K562 (cell line): Measurements from ENCODE around the gene AGPAT3. TPM values are rescaled to one million over a fixed set of nuclear protein-coding genes. Genes with fewer than 3 reads are reported as not detected.

Experiments used
- ATAC-seq: fragments of 200-7000 bp; cut with Tn5 transposase; 3 replicates; pipeline ENCODE4 v1.9.1; 2020; ENCODE audit warnings: moderate library complexity
- BruUV-seq: library from RNA; stranded (reverse); fragments of 400-500 nt; replicated peaks from 2 replicates; lab custom pipeline; 2021; lab: Mats Ljungman, UMichigan
- CTCF ChIA-PET: fragments of 300-600 bp; formaldehyde crosslinking; extraction: SDS; loops from one replicate; lab custom pipeline; 2021; ENCODE audit warnings: low intra/inter-chr PET ratio; lab: Yijun Ruan, JAX
- POLR2A ChIA-PET: fragments of 300-600, 350-650 bp; sonication (Branson Sonifier 250); formaldehyde crosslinking; extraction: SDS; loops from one replicate; lab custom pipeline; 2021; ENCODE audit warnings: antibody characterized with exemption, inconsistent platforms; lab: Yijun Ruan, JAX
- DNase-seq, 4 experiments: peaks; one replicate each; pipeline versions ENCODE4 v3.0.0 to v3.0.0-alpha.2; 2011 to 2018; ENCODE audit warnings: low spot score in 3 of 4, mixed read lengths in 3 of 4; ENCODE audit errors: extremely low read depth in 1 of 4
- FAIRE-seq: peaks from 2 replicates; lab custom pipeline; 2011; peaks lifted over from hg19 to GRCh38; lab: Jason Lieb, UNC
- H2AFZ ChIP-seq: 2 replicates; pipeline ENCODE4 v1.6.0; 2011; ENCODE audit warnings: low read depth, low read length, control low read depth, inconsistent platforms
- H3K27ac ChIP-seq: fragments of 200-600 bp; 3 replicates; pipeline ENCODE4 v1.8.0; 2011; ENCODE audit warnings: low read depth, mild to moderate bottlenecking, control low read depth, inconsistent platforms, low read length, moderate library complexity, mixed read lengths; ENCODE audit errors: extremely low read depth
- H3K27me3 ChIP-seq, 2 experiments: fragments of 300-600 bp in 1 of 2; 2 replicates in 1 of 2; 3 replicates in 1 of 2; pipeline versions ENCODE4 v1.6.0 to v1.8.0; 2011; ENCODE audit warnings: inconsistent platforms in 2 of 2, low read length in 2 of 2, mild to moderate bottlenecking in 1 of 2, mixed read lengths in 1 of 2, moderate library complexity in 1 of 2; ENCODE audit not compliant: control insufficient read depth in 2 of 2, insufficient read depth in 2 of 2
- H3K36me3 ChIP-seq: fragments of 300-600 bp; 3 replicates; pipeline ENCODE4 v1.8.0; 2011; ENCODE audit warnings: mild to moderate bottlenecking, low read length, inconsistent platforms; ENCODE audit not compliant: control insufficient read depth, insufficient read depth
- H3K4me1 ChIP-seq, 2 experiments: fragments of 200-600 bp in 1 of 2; replicated peaks in 1 of 2; 2 replicates in 1 of 2; 3 replicates in 1 of 2; pipeline versions ENCODE4 v1.5.1 to v1.8.0; 2011; ENCODE audit warnings: inconsistent platforms in 2 of 2, low read length in 2 of 2, mild to moderate bottlenecking in 1 of 2, mixed read lengths in 1 of 2, moderate library complexity in 1 of 2; ENCODE audit not compliant: control insufficient read depth in 2 of 2, insufficient read depth in 2 of 2
- H3K4me2 ChIP-seq: 2 replicates; pipeline ENCODE4 v1.6.1; 2011; ENCODE audit warnings: low read length, control low read depth, inconsistent platforms, mixed read lengths; ENCODE audit not compliant: insufficient read depth
- H3K4me3 ChIP-seq: fragments of 200-600 bp; sonication (generic), shearing (Covaris generic); 2 replicates; pipeline ENCODE4 v1.5.1; 2016; ENCODE audit warnings: control low read depth, inconsistent platforms
- H3K79me2 ChIP-seq: fragments of 200-600 bp; 3 replicates; pipeline ENCODE4 v1.8.0; 2011; ENCODE audit warnings: low read length, inconsistent platforms; ENCODE audit not compliant: control insufficient read depth, insufficient read depth
- H3K9ac ChIP-seq, 2 experiments: 2 replicates each; pipeline versions ENCODE4 v1.6.0 to v1.6.1; 2011; ENCODE audit warnings: low read depth in 2 of 2, low read length in 2 of 2, control low read depth in 1 of 2, inconsistent platforms in 1 of 2, mild to moderate bottlenecking in 1 of 2, mixed read lengths in 1 of 2; ENCODE audit not compliant: insufficient read depth in 1 of 2
- H3K9me1 ChIP-seq: one replicate; pipeline ENCODE4 v1.6.0; 2011; ENCODE audit warnings: inconsistent platforms, mild to moderate bottlenecking, low read length, moderate library complexity; ENCODE audit not compliant: control insufficient read depth, insufficient read depth
- H3K9me3 ChIP-seq: replicated peaks from 2 replicates; pipeline ENCODE4 v1.5.1; 2011; ENCODE audit warnings: low read depth, low read length, inconsistent platforms; ENCODE audit not compliant: control insufficient read depth, insufficient read depth
- H4K20me1 ChIP-seq: replicated peaks from 2 replicates; pipeline ENCODE4 v1.6.1; 2011; ENCODE audit warnings: low read length, inconsistent platforms, mixed read lengths; ENCODE audit not compliant: control insufficient read depth, insufficient read depth
- RBBP5 ChIP-seq: fragments of 200-600 bp; sonication (generic); IDR thresholded peaks from 2 replicates; pipeline ENCODE4 v1.6.1; 2012; ENCODE audit warnings: borderline replicate concordance, mild to moderate bottlenecking, low read length, control low read depth, inconsistent platforms; ENCODE audit not compliant: insufficient read depth, poor library complexity, severe bottlenecking
- SPI1 ChIP-seq: IDR thresholded peaks from 2 replicates; pipeline ENCODE4 v1.6.1; 2011; ENCODE audit warnings: low read depth, low read length, control low read depth, borderline replicate concordance
- WGBS: fragments of 100-300 bp; shearing (Covaris generic); methylation state at CpG from one replicate; pipeline ENCODE4 v1.1.6; 2016; ENCODE audit warnings: low coverage, mixed read lengths; ENCODE audit not compliant: insufficient coverage; ENCODE audit errors: missing lambda C conversion rate; 5-methylcytosine and 5-hydroxymethylcytosine counted together
- in situ Hi-C: fragments of 300-500 bp; cut with MboI; formaldehyde crosslinking; loops from 4 replicates; pipeline ENCODE4 v1.15.0; 2018; ENCODE audit warnings: inconsistent platforms, mixed read lengths
- intact Hi-C: fragments of 100-400 bp; cut with micrococcal nuclease; formaldehyde crosslinking; loops from 2 replicates; pipeline ENCODE4 v1.14.2; 2022
- polyA plus RNA-seq, 8 experiments: library from polyadenylated mRNA; depleted of rRNA in 4 of 8; stranded (reverse) in 5 of 8; unstranded in 3 of 8; fragments of >200 nt; fragmentation: Nextera tagmentation in 2 of 8; fragmentation: Illumina TruSeq in 1 of 8; extraction: Ambion mirVana in 2 of 8; extraction: Trizol in 1 of 8; gene quantifications; 2 replicates each; pipeline versions ENCODE4 v1.2.1 to v1.2.3, GENCODE V29; 2011 to 2014; ENCODE audit warnings: inconsistent platforms in 1 of 8, missing spikeins in 1 of 8
- total RNA-seq, 7 experiments: library from RNA; depleted of rRNA in 6 of 7; stranded (reverse); fragments of >200 nt in 6 of 7; fragmentation: Illumina TruSeq in 2 of 7; extraction: Trizol in 2 of 7; gene quantifications; 2 replicates each; pipeline versions ENCODE4 v1.2.1 to v1.2.3, GENCODE V29; 2011 to 2021; ENCODE audit warnings: low replicate concordance in 1 of 7
- TF ChIP-seq, protein P1 (sequence below): fragments of 250-450 bp; sonication (Bioruptor Pico); IDR thresholded peaks from 2 replicates; pipeline ENCODE4 v1.8.0; 2022; ENCODE audit warnings: moderate library complexity, mild to moderate bottlenecking, inconsistent platforms
- TF ChIP-seq, protein P2 (sequence below): fragments of 450-650 bp; IDR thresholded peaks from 2 replicates; pipeline ENCODE4 v1.7.1; 2018; ENCODE audit warnings: mild to moderate bottlenecking, low read depth; ENCODE audit not compliant: partially characterized antibody

AGPAT3 gene
- total and polyA plus RNA-seq, 9 of the 15 experiments (the other 6 are each of a cell fraction or from before 2014, with no cell fraction given): 1.5 to 88.4 (median 35.7) TPM

DNA sequence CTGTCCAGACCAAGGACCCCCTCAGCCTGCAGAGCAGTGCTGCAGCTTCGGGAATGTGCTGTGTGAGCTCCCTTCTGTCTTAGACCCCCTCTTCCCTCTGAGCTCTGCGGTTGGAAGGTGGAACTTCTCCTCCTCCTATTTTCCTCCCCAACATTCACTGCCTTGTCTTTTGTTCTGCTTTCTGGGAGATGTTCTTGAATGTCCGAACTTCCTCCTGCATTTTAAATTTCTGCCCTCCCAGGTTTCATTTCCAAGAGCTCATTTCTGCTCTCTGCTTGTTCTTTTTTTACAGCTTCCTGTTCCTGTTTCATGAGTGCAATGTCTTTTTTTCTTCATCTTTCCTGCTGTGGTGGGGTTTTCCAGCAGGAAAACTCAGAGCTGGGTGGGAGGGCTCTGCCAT lies 46.3 kb upstream of the AGPAT3 start:
- DNase-seq (no peak), FAIRE-seq (no peak), ATAC-seq (no peak)
- H3K9me1 ChIP-seq: no peaks in the 10 kb centered on the region
- 38% methylated on average over 3 of the region's 3 CpGs for WGBS
- H3K36me3 ChIP-seq: no peaks in the 10 kb centered on the region
- TF ChIP-seq RBBP5 (peak; percentile 47), SPI1 (peak; percentile 47; the same call in 1 of the 2 replicates)
- TF ChIP-seq, protein P1, sequence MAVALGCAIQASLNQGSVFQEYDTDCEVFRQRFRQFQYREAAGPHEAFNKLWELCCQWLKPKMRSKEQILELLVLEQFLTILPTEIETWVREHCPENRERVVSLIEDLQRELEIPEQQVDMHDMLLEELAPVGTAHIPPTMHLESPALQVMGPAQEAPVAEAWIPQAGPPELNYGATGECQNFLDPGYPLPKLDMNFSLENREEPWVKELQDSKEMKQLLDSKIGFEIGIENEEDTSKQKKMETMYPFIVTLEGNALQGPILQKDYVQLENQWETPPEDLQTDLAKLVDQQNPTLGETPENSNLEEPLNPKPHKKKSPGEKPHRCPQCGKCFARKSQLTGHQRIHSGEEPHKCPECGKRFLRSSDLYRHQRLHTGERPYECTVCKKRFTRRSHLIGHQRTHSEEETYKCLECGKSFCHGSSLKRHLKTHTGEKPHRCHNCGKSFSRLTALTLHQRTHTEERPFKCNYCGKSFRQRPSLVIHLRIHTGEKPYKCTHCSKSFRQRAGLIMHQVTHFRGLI (CRISPR knock-in tag): no peak
- TF ChIP-seq, protein P2, sequence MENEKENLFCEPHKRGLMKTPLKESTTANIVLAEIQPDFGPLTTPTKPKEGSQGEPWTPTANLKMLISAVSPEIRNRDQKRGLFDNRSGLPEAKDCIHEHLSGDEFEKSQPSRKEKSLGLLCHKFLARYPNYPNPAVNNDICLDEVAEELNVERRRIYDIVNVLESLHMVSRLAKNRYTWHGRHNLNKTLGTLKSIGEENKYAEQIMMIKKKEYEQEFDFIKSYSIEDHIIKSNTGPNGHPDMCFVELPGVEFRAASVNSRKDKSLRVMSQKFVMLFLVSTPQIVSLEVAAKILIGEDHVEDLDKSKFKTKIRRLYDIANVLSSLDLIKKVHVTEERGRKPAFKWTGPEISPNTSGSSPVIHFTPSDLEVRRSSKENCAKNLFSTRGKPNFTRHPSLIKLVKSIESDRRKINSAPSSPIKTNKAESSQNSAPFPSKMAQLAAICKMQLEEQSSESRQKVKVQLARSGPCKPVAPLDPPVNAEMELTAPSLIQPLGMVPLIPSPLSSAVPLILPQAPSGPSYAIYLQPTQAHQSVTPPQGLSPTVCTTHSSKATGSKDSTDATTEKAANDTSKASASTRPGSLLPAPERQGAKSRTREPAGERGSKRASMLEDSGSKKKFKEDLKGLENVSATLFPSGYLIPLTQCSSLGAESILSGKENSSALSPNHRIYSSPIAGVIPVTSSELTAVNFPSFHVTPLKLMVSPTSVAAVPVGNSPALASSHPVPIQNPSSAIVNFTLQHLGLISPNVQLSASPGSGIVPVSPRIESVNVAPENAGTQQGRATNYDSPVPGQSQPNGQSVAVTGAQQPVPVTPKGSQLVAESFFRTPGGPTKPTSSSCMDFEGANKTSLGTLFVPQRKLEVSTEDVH: no peak
- peaks cover 12 to 65% of the 10 kb centered on the region in 2 experiments; a peak in 4 of 5 replicates for H3K4me1 ChIP-seq
- BruUV-seq: no TSS peak
- CTCF ChIA-PET: no interaction called here
- H4K20me1 ChIP-seq: 0 out of 2 replicates have a peak, but pooled peaks cover 4% of the 10 kb centered on the region
- POLR2A ChIA-PET: interaction anchor here (0.8 to 2.0 kb wide), 6 partner anchors 8 to 115 kb away, joined by 3 to 9 read pairs (median 4); no protein-coding TSS in a partner anchor
- H3K9ac ChIP-seq: peak overlapping the region in 1 of 2 experiments; percentile 84; a peak in 2 of 4 replicates
- peak overlapping the region; percentile 29; the same call in 1 of the 3 replicates for H3K27ac ChIP-seq
- H3K4me3 ChIP-seq: no peak overlapping the region
- in situ Hi-C loops: no loop called here
- intact Hi-C loops: no loop called here
- no peak overlapping the region for H3K4me2 ChIP-seq
- H3K27me3 ChIP-seq: no peaks in the 10 kb centered on the region; a peak in 1 of 5 replicates
- H3K9me3 ChIP-seq: no peaks in the 10 kb centered on the region
- H2AFZ ChIP-seq: peak overlapping the region; percentile 2; the same call in 1 of the 2 replicates
- H3K79me2 ChIP-seq: no peaks in the 10 kb centered on the region
